Measurements from ENCODE around the gene MAN2B2. TPM values are rescaled to one million over a fixed set of nuclear protein-coding genes. Genes with fewer than 3 reads are reported as not detected.

Gene MAN2B2
- total and polyA plus RNA-seq, 2 of the 8 experiments (the other 6 are each of a cell fraction or from before 2014, with no cell fraction given): 3.3 to 4.0 TPM

GRCh38 chr4:6526671-6527091 lies 48.3 kb upstream of the MAN2B2 start (continued):
- TF ChIP-seq POLR2AphosphoS5 (IDR thresholded peaks at IDR 0.05; ENCODE audit: low read depth, low read length) (no peak), JUND (IDR thresholded peaks at IDR 0.05; ENCODE audit: low read length) (no peak), CTCF (IDR thresholded peaks at IDR 0.05; ENCODE audit: control extremely low read depth in 1 of 3, insufficient read depth in 1 of 3, low read depth in 1 of 3, low read length in 3 of 3) (no peak)

Data from H1 (cell line).